SU-DHL-6 (cell line): ENCODE data around the gene LTBP4.

Experiments
- CTCF ChIP-seq: fragments of 200-600 bp; sonication (generic); IDR thresholded peaks from one replicate; pipeline ENCODE4 v1.5.1; 2017; ENCODE audit warnings: antibody characterized with exemption, mild to moderate bottlenecking, low read length, moderate library complexity; ENCODE audit not compliant: insufficient read depth, poor library complexity, severe bottlenecking
- EZH2phosphoT487 ChIP-seq: fragments of 200-600 bp; sonication (generic), shearing (Covaris generic); conservative IDR thresholded peaks from 2 replicates; pipeline ENCODE4 v1.6.1; 2018; ENCODE audit warnings: mild to moderate bottlenecking, antibody characterized with exemption, low read length, moderate library complexity, mixed read lengths

GRCh38 chr19:40604171-40604646 is 3.0 kb downstream of the LTBP4 start:
- TF ChIP-seq CTCF: no peak
- TF ChIP-seq EZH2phosphoT487: no peak
